Vagina (tissue), 2 donors: Measurements from ENCODE around the gene DLG5.

Source experiments
- POLR2A ChIP-seq, 2 donors: fragments of 450-650 bp; IDR thresholded peaks; one replicate each; pipeline ENCODE4 v1.6.1; 2017; ENCODE audit warnings: antibody characterized with exemption in 2 of 2, mild to moderate bottlenecking in 2 of 2, moderate library complexity in 2 of 2
- POLR2AphosphoS5 ChIP-seq, 2 donors: sonication (generic); formaldehyde crosslinking; IDR thresholded peaks; one replicate each; pipeline ENCODE4 v1.9.0; 2017; ENCODE audit warnings: antibody characterized with exemption in 2 of 2, mild to moderate bottlenecking in 2 of 2, low read depth in 1 of 2; ENCODE audit not compliant: insufficient read depth in 1 of 2
- TF ChIP-seq, protein P1 (sequence below), 3 experiments: fragments of 450-650 bp in 2 of 3; fragments of 200-600 bp in 1 of 3; sonication (generic) in 1 of 3; IDR thresholded peaks; one replicate each; pipeline ENCODE4 v1.5.1; 2017 to 2019; ENCODE audit warnings: antibody characterized with exemption in 3 of 3, mild to moderate bottlenecking in 2 of 3, moderate library complexity in 2 of 3

DNA sequence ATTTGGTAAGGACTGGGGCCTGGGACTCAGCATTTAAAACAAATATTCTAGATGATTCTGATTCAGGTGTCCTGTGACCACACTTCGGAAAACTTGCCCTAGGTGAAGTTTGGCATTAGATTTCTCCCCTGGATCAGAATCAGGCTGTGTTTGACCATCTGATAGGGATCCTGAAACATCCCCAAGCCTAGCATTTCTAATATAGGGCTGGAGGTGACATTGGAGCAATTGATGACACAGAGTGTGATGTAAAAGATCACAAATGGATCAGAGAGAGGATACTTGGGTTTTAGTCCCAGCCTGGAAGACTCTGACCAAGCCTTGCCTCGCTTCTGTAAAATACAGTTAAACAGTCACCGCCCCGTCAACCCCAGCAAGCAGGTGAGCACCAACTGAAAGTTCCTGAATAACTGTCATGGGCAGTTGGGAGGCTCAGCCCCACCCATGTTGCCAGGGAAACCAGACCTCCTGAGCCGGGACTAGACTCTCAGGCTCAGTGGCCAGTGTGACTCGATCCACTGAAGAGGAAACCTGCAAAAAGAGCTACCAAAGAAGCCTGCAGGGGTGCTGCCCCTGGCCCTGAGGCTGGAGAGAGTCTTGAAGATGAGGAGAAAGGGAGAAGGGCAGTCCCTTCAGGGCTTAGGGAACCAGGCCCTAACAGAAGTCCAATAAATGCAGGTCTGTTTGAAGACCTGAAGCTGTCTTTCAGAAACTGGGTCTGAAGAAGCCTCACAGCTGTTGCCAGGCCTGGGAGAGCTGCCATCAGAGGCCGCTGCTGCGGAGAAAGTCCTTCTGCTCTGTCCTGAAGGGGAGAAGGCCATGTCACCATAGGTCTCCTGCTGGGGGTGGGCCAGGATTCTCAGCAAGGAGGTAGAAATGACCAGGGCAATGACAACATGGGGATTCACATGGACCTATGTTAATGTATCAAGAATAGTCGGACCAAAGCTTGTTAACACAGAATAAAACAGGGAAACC is 162.8 kb downstream of the DLG5 start:
- no peak for TF ChIP-seq POLR2AphosphoS5 (IDR thresholded peaks at IDR 0.05; ENCODE audit: insufficient read depth in 1 of 2, low read depth in 1 of 2)
- no peak for TF ChIP-seq POLR2A (IDR thresholded peaks at IDR 0.05)
- TF ChIP-seq, protein P1, sequence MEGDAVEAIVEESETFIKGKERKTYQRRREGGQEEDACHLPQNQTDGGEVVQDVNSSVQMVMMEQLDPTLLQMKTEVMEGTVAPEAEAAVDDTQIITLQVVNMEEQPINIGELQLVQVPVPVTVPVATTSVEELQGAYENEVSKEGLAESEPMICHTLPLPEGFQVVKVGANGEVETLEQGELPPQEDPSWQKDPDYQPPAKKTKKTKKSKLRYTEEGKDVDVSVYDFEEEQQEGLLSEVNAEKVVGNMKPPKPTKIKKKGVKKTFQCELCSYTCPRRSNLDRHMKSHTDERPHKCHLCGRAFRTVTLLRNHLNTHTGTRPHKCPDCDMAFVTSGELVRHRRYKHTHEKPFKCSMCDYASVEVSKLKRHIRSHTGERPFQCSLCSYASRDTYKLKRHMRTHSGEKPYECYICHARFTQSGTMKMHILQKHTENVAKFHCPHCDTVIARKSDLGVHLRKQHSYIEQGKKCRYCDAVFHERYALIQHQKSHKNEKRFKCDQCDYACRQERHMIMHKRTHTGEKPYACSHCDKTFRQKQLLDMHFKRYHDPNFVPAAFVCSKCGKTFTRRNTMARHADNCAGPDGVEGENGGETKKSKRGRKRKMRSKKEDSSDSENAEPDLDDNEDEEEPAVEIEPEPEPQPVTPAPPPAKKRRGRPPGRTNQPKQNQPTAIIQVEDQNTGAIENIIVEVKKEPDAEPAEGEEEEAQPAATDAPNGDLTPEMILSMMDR (IDR thresholded peaks at IDR 0.05) = no peak
